ENCODE data around the gene SUGP2.

SUGP2 gene

GRCh38 chr19:18995804-18996241 is 37.5 kb downstream of the SUGP2 start:
- in situ Hi-C loops (cut with MboI; ENCODE audit: low sequenced_read_pairs) = no loop called here

- in situ Hi-C loops (cut with MboI; ENCODE audit: low sequenced_read_pairs) = no loop called here
Observed at GRCh38 chr19:18993115-18993514, 40.2 kb downstream of the SUGP2 start.

GRCh38 chr19:18992696-18993095 is 40.6 kb downstream of the SUGP2 start:
- in situ Hi-C loops (cut with MboI; ENCODE audit: low sequenced_read_pairs) = no loop called here

GRCh38 chr19:18991468-18991867 is 41.8 kb downstream of the SUGP2 start:
- in situ Hi-C loops (cut with MboI; ENCODE audit: low sequenced_read_pairs) = no loop called here

- in situ Hi-C loops (cut with MboI; ENCODE audit: low sequenced_read_pairs) = no loop called here
Observed at GRCh38 chr19:18991006-18991405, 42.3 kb downstream of the SUGP2 start.

- in situ Hi-C loops (cut with MboI; ENCODE audit: low sequenced_read_pairs) = no loop called here
Observed at GRCh38 chr19:18990128-18990708, 43.1 kb downstream of the SUGP2 start.

GRCh38 chr19:18989316-18989715 is 44.0 kb downstream of the SUGP2 start:
- in situ Hi-C loops (cut with MboI; ENCODE audit: low sequenced_read_pairs) = no loop called here

GRCh38 chr19:18987456-18987855 is 45.9 kb downstream of the SUGP2 start:
- in situ Hi-C loops (cut with MboI; ENCODE audit: low sequenced_read_pairs) = no loop called here

GRCh38 chr19:18985257-18985656 is 48.1 kb downstream of the SUGP2 start:
- in situ Hi-C loops (cut with MboI; ENCODE audit: low sequenced_read_pairs) = no loop called here

GRCh38 chr19:18984251-18984650 is 49.1 kb downstream of the SUGP2 start:
- in situ Hi-C loops (cut with MboI; ENCODE audit: low sequenced_read_pairs) = no loop called here

- in situ Hi-C loops (cut with MboI; ENCODE audit: low sequenced_read_pairs) = no loop called here
Observed at GRCh38 chr19:18982669-18983068, 50.6 kb downstream of the SUGP2 start.

GRCh38 chr19:18980432-18981020 is 52.8 kb downstream of the SUGP2 start:
- in situ Hi-C loops (cut with MboI; ENCODE audit: low sequenced_read_pairs) = no loop called here

- in situ Hi-C loops (cut with MboI; ENCODE audit: low sequenced_read_pairs) = no loop called here
Observed at GRCh38 chr19:18978616-18979015, 54.7 kb downstream of the SUGP2 start.

- in situ Hi-C loops (cut with MboI; ENCODE audit: low sequenced_read_pairs) = no loop called here
Observed at GRCh38 chr19:18975869-18976268, 57.4 kb downstream of the SUGP2 start.

GRCh38 chr19:18975011-18975410 is 58.3 kb downstream of the SUGP2 start:
- in situ Hi-C loops (cut with MboI; ENCODE audit: low sequenced_read_pairs) = no loop called here

- in situ Hi-C loops (cut with MboI; ENCODE audit: low sequenced_read_pairs) = no loop called here
Observed at GRCh38 chr19:18972851-18973250, 60.5 kb downstream of the SUGP2 start.

- in situ Hi-C loops (cut with MboI; ENCODE audit: low sequenced_read_pairs) = no loop called here
Observed at GRCh38 chr19:18972301-18972811, 61.0 kb downstream of the SUGP2 start.

GRCh38 chr19:18969931-18970659 is 63.2 kb downstream of the SUGP2 start:
- in situ Hi-C loops (cut with MboI; ENCODE audit: low sequenced_read_pairs) = no loop called here

GRCh38 chr19:18967358-18968146 is 65.8 kb downstream of the SUGP2 start:
- in situ Hi-C loops (cut with MboI; ENCODE audit: low sequenced_read_pairs) = no loop called here

GRCh38 chr19:18966307-18966706 is 67.0 kb downstream of the SUGP2 start:
- in situ Hi-C loops (cut with MboI; ENCODE audit: low sequenced_read_pairs) = no loop called here

- in situ Hi-C loops (cut with MboI; ENCODE audit: low sequenced_read_pairs) = no loop called here
Observed at GRCh38 chr19:18964121-18964520, 69.2 kb downstream of the SUGP2 start.
